Thyroid gland (tissue), 4 donors: ENCODE data around the gene ADGRG7.

Source experiments
- CTCF ChIP-seq, 6 experiments: fragments of 200-600 bp in 3 of 6; fragments of 450-650 bp in 3 of 6; sonication (generic) in 3 of 6; IDR thresholded peaks; one replicate each; pipeline ENCODE4 v1.5.1; 2016 to 2019; ENCODE audit warnings: antibody characterized with exemption in 6 of 6, mild to moderate bottlenecking in 2 of 6, inconsistent platforms in 1 of 6, moderate library complexity in 1 of 6
- POLR2A ChIP-seq, 2 donors: fragments of 450-650 bp; IDR thresholded peaks; one replicate each; pipeline ENCODE4 v1.6.1; 2017; ENCODE audit warnings: antibody characterized with exemption in 2 of 2, mild to moderate bottlenecking in 2 of 2, moderate library complexity in 1 of 2

- no peak for TF ChIP-seq CTCF (IDR thresholded peaks at IDR 0.05)
- no peak for TF ChIP-seq POLR2A (IDR thresholded peaks at IDR 0.05)
These were observed 4.0 kb upstream of the ADGRG7 start for GRCh38 chr3:100605358-100605757.
